Calu3 (cell line): ENCODE results near the gene COMMD1. TPM values are rescaled to one million over a fixed set of nuclear protein-coding genes. Genes with fewer than 3 reads are reported as not detected.

Experiments used
- BruUV-seq: library from RNA; stranded (reverse); fragments of 400-500 nt; replicated peaks from 2 replicates; lab custom pipeline; 2021; lab: Mats Ljungman, UMichigan
- CTCF ChIA-PET: fragments of 300-600 bp; sonication (Branson Sonifier 250); formaldehyde crosslinking; loops from one replicate; lab custom pipeline; 2022; ENCODE audit warnings: antibody characterized with exemption; lab: Charles Lee
- DNase-seq: peaks from one replicate; pipeline ENCODE4 v3.0.0; 2022
- H3K27ac Mint-ChIP-seq: one replicate; pipeline ENCODE4 v1.8.0; 2022; ENCODE audit warnings: mixed read lengths; ENCODE audit not compliant: unreplicated experiment
- H3K27me3 Mint-ChIP-seq: one replicate; pipeline ENCODE4 v1.8.0; 2022; ENCODE audit warnings: mixed read lengths; ENCODE audit not compliant: unreplicated experiment
- H3K36me3 Mint-ChIP-seq: one replicate; pipeline ENCODE4 v1.8.0; 2022; ENCODE audit warnings: mild to moderate bottlenecking, moderate library complexity, mixed read lengths; ENCODE audit not compliant: insufficient read depth, unreplicated experiment
- H3K4me1 Mint-ChIP-seq: one replicate; pipeline ENCODE4 v1.8.0; 2022; ENCODE audit warnings: mild to moderate bottlenecking, low read depth, mixed read lengths; ENCODE audit not compliant: unreplicated experiment
- H3K4me3 Mint-ChIP-seq: one replicate; pipeline ENCODE4 v1.8.0; 2022; ENCODE audit warnings: mild to moderate bottlenecking, low read depth, moderate library complexity, mixed read lengths; ENCODE audit not compliant: unreplicated experiment
- H3K9me3 Mint-ChIP-seq: one replicate; pipeline ENCODE4 v1.8.0; 2022; ENCODE audit warnings: low read depth, mixed read lengths; ENCODE audit not compliant: unreplicated experiment
- CTCF ChIP-seq: fragments of 200-600 bp; IDR thresholded peaks from one replicate; pipeline ENCODE4 v1.8.0; 2022; ENCODE audit warnings: antibody characterized with exemption; ENCODE audit not compliant: unreplicated experiment
- intact Hi-C: fragments of 100-400 bp; cut with micrococcal nuclease; formaldehyde crosslinking; loops from one replicate; pipeline ENCODE4 v1.10.0; 2022; ENCODE audit not compliant: unreplicated experiment
- total RNA-seq: library from RNA; stranded (reverse); gene quantifications from 2 replicates; pipeline ENCODE4 v1.2.3, GENCODE V29; 2022

Gene COMMD1
- total RNA-seq, 1 experiment from 2014 or later, result 19.4 TPM

- CTCF ChIA-PET, result no interaction called here
- no TSS peak for BruUV-seq
- H3K9me3 Mint-ChIP-seq, result no peaks in the 10 kb centered on the region
These were observed 235.1 kb downstream of the COMMD1 start for GRCh38 chr2:62140426-62141141.

DNA sequence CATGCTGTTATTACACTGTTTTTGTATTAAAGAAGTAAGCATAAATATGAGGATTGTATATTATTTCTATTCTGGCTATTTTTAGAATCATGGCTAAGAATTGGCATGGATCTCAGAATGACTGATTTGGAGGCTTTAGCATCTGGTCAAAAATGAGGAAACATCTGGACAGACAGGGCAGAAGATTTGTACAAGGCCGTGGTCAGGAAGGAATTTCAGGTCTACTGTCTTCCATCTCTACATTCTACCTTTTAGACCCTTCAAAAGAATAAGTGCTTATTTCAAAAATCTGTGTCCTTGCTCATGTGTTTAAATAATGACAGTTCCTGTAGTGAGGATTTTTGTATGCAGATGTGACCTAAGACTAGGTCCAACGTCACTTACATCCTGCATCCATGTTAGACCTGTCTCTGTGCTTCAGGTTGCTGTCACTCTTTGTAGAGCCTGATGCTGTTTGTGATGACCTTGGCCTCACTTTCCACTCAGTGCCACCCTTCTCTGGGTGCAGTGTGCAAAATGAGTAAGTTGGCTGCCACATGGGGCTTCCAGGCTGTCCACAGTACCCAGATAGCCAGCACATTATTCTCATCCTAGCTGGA, 235.8 kb downstream of the COMMD1 start:
- intact Hi-C loops, result no loop called here
- no peak for DNase-seq
- CTCF ChIA-PET, result no interaction called here
- no TSS peak for BruUV-seq
- H3K4me1 Mint-ChIP-seq, result no peaks in the 10 kb centered on the region
- H3K4me3 Mint-ChIP-seq, result no peak overlapping the region
- TF ChIP-seq CTCF, result no peak
- H3K27ac Mint-ChIP-seq, result no peak overlapping the region
- H3K27me3 Mint-ChIP-seq, result no peaks in the 10 kb centered on the region
- no peaks in the 10 kb centered on the region for H3K36me3 Mint-ChIP-seq
- no peaks in the 10 kb centered on the region for H3K9me3 Mint-ChIP-seq

More at GRCh38 chr2:62140426-62141141, 235.1 kb downstream of the COMMD1 start:
- Mint-ChIP-seq H3K27ac (no peak overlapping the region), H3K27me3 (no peaks in the 10 kb centered on the region), H3K4me3 (no peak overlapping the region), H3K4me1 (no peaks in the 10 kb centered on the region), H3K36me3 (no peaks in the 10 kb centered on the region)
- no peak for DNase-seq
- intact Hi-C loops, result no loop called here
- TF ChIP-seq CTCF, result no peak

GRCh38 chr2:62142054-62142453, 236.6 kb downstream of the COMMD1 start:
- no TSS peak for BruUV-seq
- H3K9me3 Mint-ChIP-seq, result no peaks in the 10 kb centered on the region
- CTCF ChIA-PET, result no interaction called here
- H3K4me1 Mint-ChIP-seq, result no peaks in the 10 kb centered on the region
- intact Hi-C loops, result no loop called here
- no peak for TF ChIP-seq CTCF
- H3K36me3 Mint-ChIP-seq, result no peaks in the 10 kb centered on the region
- no peaks in the 10 kb centered on the region for H3K27me3 Mint-ChIP-seq
- H3K4me3 Mint-ChIP-seq, result no peak overlapping the region
- H3K27ac Mint-ChIP-seq, result no peak overlapping the region
- no peak for DNase-seq

DNA sequence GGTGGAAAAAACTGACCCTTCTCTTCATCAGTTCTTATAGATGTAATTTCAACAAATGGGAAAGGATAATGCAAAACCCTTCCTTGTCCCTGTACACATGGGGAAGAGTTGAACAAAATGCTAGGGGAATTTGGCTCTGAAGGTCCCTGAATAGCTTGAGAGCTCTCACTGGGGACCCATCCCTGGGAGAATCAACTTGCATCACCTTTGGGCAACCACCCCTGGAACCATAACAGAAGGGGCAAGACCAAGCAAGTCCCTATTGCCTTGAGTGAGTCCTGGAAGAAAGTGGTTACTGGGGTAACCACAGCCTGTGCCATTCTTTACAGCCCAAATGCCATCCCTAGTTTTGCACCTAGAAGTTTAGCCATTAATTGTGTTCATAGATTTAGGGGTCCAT, 238.2 kb downstream of the COMMD1 start:
- no peak overlapping the region for H3K27ac Mint-ChIP-seq
- BruUV-seq, result no TSS peak
- CTCF ChIA-PET, result no interaction called here
- intact Hi-C loops, result no loop called here
- H3K4me1 Mint-ChIP-seq, result no peaks in the 10 kb centered on the region
- H3K36me3 Mint-ChIP-seq, result no peaks in the 10 kb centered on the region
- TF ChIP-seq CTCF, result no peak
- DNase-seq, result no peak
- H3K4me3 Mint-ChIP-seq, result no peak overlapping the region
- no peaks in the 10 kb centered on the region for H3K27me3 Mint-ChIP-seq
- no peaks in the 10 kb centered on the region for H3K9me3 Mint-ChIP-seq
